ENCODE measurements around the gene SYNGR4.
"Not testable (repeated sequence)": the region's sequence is repeated elsewhere in the genome, so short reads cannot be mapped to it uniquely, and the experiment has no call there.

The SYNGR4 gene

GRCh38 chr19:48381178-48381950 lies 17.2 kb downstream of the SYNGR4 start:
- no peak for TF ChIP-seq PAX5 (IDR thresholded peaks at IDR 0.05; ENCODE audit: insufficient read depth, low read length, severe bottlenecking)
- no peak for TF ChIP-seq POLR2A (IDR thresholded peaks at IDR 0.05; ENCODE audit: low read depth, low read length)
- no peak for TF ChIP-seq TAF1 (IDR thresholded peaks at IDR 0.05; ENCODE audit: low read depth, low read length)
- TF ChIP-seq SPI1 (IDR thresholded peaks at IDR 0.05; ENCODE audit: low read depth, low read length) = no peak
- no peak for TF ChIP-seq POLR2AphosphoS5 (IDR thresholded peaks at IDR 0.05; ENCODE audit: low read depth, low read length)
- TF ChIP-seq POU2F2 (IDR thresholded peaks at IDR 0.05; ENCODE audit: low read depth, low read length) = no peak
- DNase-seq (ENCODE audit: insufficient read length, low spot score) (no peak), FAIRE-seq (no peak)

GRCh38 chr19:48382286-48382685 lies 18.1 kb downstream of the SYNGR4 start:
- TF ChIP-seq SPI1 (IDR thresholded peaks at IDR 0.05; ENCODE audit: low read depth, low read length) (no peak), PAX5 (IDR thresholded peaks at IDR 0.05; ENCODE audit: insufficient read depth, low read length, severe bottlenecking) (no peak), TAF1 (IDR thresholded peaks at IDR 0.05; ENCODE audit: low read depth, low read length) (no peak), POLR2A (IDR thresholded peaks at IDR 0.05; ENCODE audit: low read depth, low read length) (no peak), POU2F2 (IDR thresholded peaks at IDR 0.05; ENCODE audit: low read depth, low read length) (no peak), POLR2AphosphoS5 (IDR thresholded peaks at IDR 0.05; ENCODE audit: low read depth, low read length) (no peak)
- FAIRE-seq (no peak), DNase-seq (ENCODE audit: insufficient read length, low spot score) (no peak)

GRCh38 chr19:48385461-48386087 lies 21.4 kb downstream of the SYNGR4 start:
- TF ChIP-seq SPI1 (IDR thresholded peaks at IDR 0.05; ENCODE audit: low read depth, low read length) = no peak
- no peak for TF ChIP-seq POLR2A (IDR thresholded peaks at IDR 0.05; ENCODE audit: low read depth, low read length)
- TF ChIP-seq POLR2AphosphoS5 (IDR thresholded peaks at IDR 0.05; ENCODE audit: low read depth, low read length) = no peak
- no peak for TF ChIP-seq PAX5 (IDR thresholded peaks at IDR 0.05; ENCODE audit: insufficient read depth, low read length, severe bottlenecking)
- TF ChIP-seq POU2F2 (IDR thresholded peaks at IDR 0.05; ENCODE audit: low read depth, low read length) = no peak
- TF ChIP-seq TAF1 (IDR thresholded peaks at IDR 0.05; ENCODE audit: low read depth, low read length) = no peak
- FAIRE-seq (no peak), DNase-seq (ENCODE audit: insufficient read length, low spot score) (no peak)

- DNase-seq (ENCODE audit: insufficient read length, low spot score) (no peak), FAIRE-seq (no peak)
- TF ChIP-seq TAF1 (IDR thresholded peaks at IDR 0.05; ENCODE audit: low read depth, low read length) (no peak), PAX5 (IDR thresholded peaks at IDR 0.05; ENCODE audit: insufficient read depth, low read length, severe bottlenecking) (no peak), SPI1 (IDR thresholded peaks at IDR 0.05; ENCODE audit: low read depth, low read length) (no peak), POLR2AphosphoS5 (IDR thresholded peaks at IDR 0.05; ENCODE audit: low read depth, low read length) (no peak), POLR2A (IDR thresholded peaks at IDR 0.05; ENCODE audit: low read depth, low read length) (no peak), POU2F2 (IDR thresholded peaks at IDR 0.05; ENCODE audit: low read depth, low read length) (no peak)
Measured at GRCh38 chr19:48386981-48387380, 22.8 kb downstream of the SYNGR4 start.

- DNase-seq (ENCODE audit: insufficient read length, low spot score) (peak; percentile 67), FAIRE-seq (peak; percentile 85)
Measured at GRCh38 chr19:48390188-48391099, 26.3 kb downstream of the SYNGR4 start.

GRCh38 chr19:48391100-48392005 lies 27.2 kb downstream of the SYNGR4 start, which contains the start of gene KDELR1:
KDELR1 (minus strand) TSS chr19:48391551; CDS start chr19:48391358, 193 bp downstream.
- TF ChIP-seq POU2F2 (IDR thresholded peaks at IDR 0.05; ENCODE audit: low read depth, low read length) (0 out of 2 replicates have a peak, but pooled peaks have one; percentile 26), TAF1 (IDR thresholded peaks at IDR 0.05; ENCODE audit: low read depth, low read length) (no peak), POLR2A (IDR thresholded peaks at IDR 0.05; ENCODE audit: low read depth, low read length) (no peak), POLR2AphosphoS5 (IDR thresholded peaks at IDR 0.05; ENCODE audit: low read depth, low read length) (no peak), SPI1 (IDR thresholded peaks at IDR 0.05; ENCODE audit: low read depth, low read length) (no peak)
- DNase-seq (ENCODE audit: insufficient read length, low spot score) = peak; percentile 85
- FAIRE-seq = peak; percentile 86

More at GRCh38 chr19:48390188-48391099, 26.3 kb downstream of the SYNGR4 start:
- TF ChIP-seq POLR2AphosphoS5 (IDR thresholded peaks at IDR 0.05; ENCODE audit: low read depth, low read length) (no peak; the same call in 1 of the 2 replicates), PAX5 (IDR thresholded peaks at IDR 0.05; ENCODE audit: insufficient read depth, low read length, severe bottlenecking) (no peak), TAF1 (IDR thresholded peaks at IDR 0.05; ENCODE audit: low read depth, low read length) (peak; percentile 59; the same call in 1 of the 2 replicates), POLR2A (IDR thresholded peaks at IDR 0.05; ENCODE audit: low read depth, low read length) (0 out of 2 replicates have a peak, but pooled peaks have one; percentile 14), POU2F2 (IDR thresholded peaks at IDR 0.05; ENCODE audit: low read depth, low read length) (no peak)

- not testable (repeated sequence) for DNase-seq (ENCODE audit: insufficient read length, low spot score); FAIRE-seq
Measured at GRCh38 chr19:48392006-48392344, 27.8 kb downstream of the SYNGR4 start.

- TF ChIP-seq POU2F2 (IDR thresholded peaks at IDR 0.05; ENCODE audit: low read depth, low read length) (no peak), PAX5 (IDR thresholded peaks at IDR 0.05; ENCODE audit: insufficient read depth, low read length, severe bottlenecking) (no peak), SPI1 (IDR thresholded peaks at IDR 0.05; ENCODE audit: low read depth, low read length) (no peak), POLR2A (IDR thresholded peaks at IDR 0.05; ENCODE audit: low read depth, low read length) (no peak), TAF1 (IDR thresholded peaks at IDR 0.05; ENCODE audit: low read depth, low read length) (no peak), POLR2AphosphoS5 (IDR thresholded peaks at IDR 0.05; ENCODE audit: low read depth, low read length) (no peak)
- DNase-seq (ENCODE audit: insufficient read length, low spot score) = no peak
- FAIRE-seq = no peak
Measured at GRCh38 chr19:48392860-48393558, 28.8 kb downstream of the SYNGR4 start.

All from GM12891 (cell line).